ENCODE measurements around the gene CSRP1. TPM values are rescaled to one million over a fixed set of nuclear protein-coding genes. Genes with fewer than 3 reads are reported as not detected.

The CSRP1 gene
- total RNA-seq, 2 experiments from 2014 or later: 55.3 to 56.2 TPM

- TF ChIP-seq CTCF (IDR thresholded peaks at IDR 0.05): no peak
- H3K36me3 Mint-ChIP-seq (ENCODE audit: low read depth): no peaks in the 10 kb centered on the region
- ATAC-seq: no peak
- ChIA-PET POLR2A (no interaction called here), CTCF (interaction anchor here (1.0 to 5.3 kb wide), 5 partner anchors 12 to 76 kb away, joined by 3 to 76 read pairs (median 30); partner anchors contain the start of gene PHLDA3)
- DNase-seq: no peak
- H3K27ac Mint-ChIP-seq: no peak overlapping the region
- H3K4me1 Mint-ChIP-seq (ENCODE audit: low read depth): peaks cover 6% of the 10 kb centered on the region
- intact Hi-C loops (cut with micrococcal nuclease): no loop called here
- no peaks in the 10 kb centered on the region for H3K9me3 Mint-ChIP-seq
- H3K27me3 Mint-ChIP-seq: peaks cover 19% of the 10 kb centered on the region
- no peak overlapping the region for H3K4me3 Mint-ChIP-seq
Observed at GRCh38 chr1:201436969-201437368, 70.0 kb downstream of the CSRP1 start.

GRCh38 chr1:201436393-201436792 is 70.5 kb downstream of the CSRP1 start:
- ChIA-PET POLR2A (interaction anchor here (0.9 kb wide), 1 partner anchor 74 kb away, joined by 3 read pairs; no protein-coding TSS in a partner anchor), CTCF (interaction anchor here (0.7 to 5.3 kb wide), 14 partner anchors 12 to 260 kb away, joined by 3 to 76 read pairs (median 5); partner anchors contain the start of gene PHLDA3)
- peaks cover 17% of the 10 kb centered on the region for H3K27me3 Mint-ChIP-seq
- H3K4me1 Mint-ChIP-seq (ENCODE audit: low read depth): peaks cover 6% of the 10 kb centered on the region
- no peaks in the 10 kb centered on the region for H3K9me3 Mint-ChIP-seq
- no peak for ATAC-seq
- no peak overlapping the region for H3K4me3 Mint-ChIP-seq
- no peak overlapping the region for H3K27ac Mint-ChIP-seq
- intact Hi-C loops (cut with micrococcal nuclease): no loop called here
- no peak for DNase-seq
- no peaks in the 10 kb centered on the region for H3K36me3 Mint-ChIP-seq (ENCODE audit: low read depth)
- no peak for TF ChIP-seq CTCF (IDR thresholded peaks at IDR 0.05)

GRCh38 chr1:201434266-201434665 is 72.7 kb downstream of the CSRP1 start:
- Mint-ChIP-seq H3K27me3 (peaks cover 19% of the 10 kb centered on the region), H3K27ac (no peak overlapping the region), H3K36me3 (ENCODE audit: low read depth) (no peaks in the 10 kb centered on the region), H3K9me3 (no peaks in the 10 kb centered on the region), H3K4me3 (no peak overlapping the region), H3K4me1 (ENCODE audit: low read depth) (peaks cover 6% of the 10 kb centered on the region)
- TF ChIP-seq CTCF (IDR thresholded peaks at IDR 0.05): no peak
- DNase-seq (no peak), ATAC-seq (no peak)
- POLR2A ChIA-PET: no interaction called here
- intact Hi-C loops (cut with micrococcal nuclease): no loop called here
- CTCF ChIA-PET: interaction anchor here (0.9 to 5.3 kb wide), 3 partner anchors 15 to 363 kb away, joined by 3 to 76 read pairs (median 3); no protein-coding TSS in a partner anchor

- Mint-ChIP-seq H3K9me3 (no peaks in the 10 kb centered on the region), H3K36me3 (ENCODE audit: low read depth) (no peaks in the 10 kb centered on the region), H3K4me1 (ENCODE audit: low read depth) (peaks cover 6% of the 10 kb centered on the region), H3K4me3 (no peak overlapping the region), H3K27ac (no peak overlapping the region), H3K27me3 (peaks cover 19% of the 10 kb centered on the region)
- no peak for TF ChIP-seq CTCF (IDR thresholded peaks at IDR 0.05)
- intact Hi-C loops (cut with micrococcal nuclease): no loop called here
- DNase-seq (no peak), ATAC-seq (no peak)
- ChIA-PET POLR2A (no interaction called here), CTCF (interaction anchor here (0.9 to 5.3 kb wide), 5 partner anchors 15 to 363 kb away, joined by 3 to 76 read pairs (median 6); no protein-coding TSS in a partner anchor)
Observed at GRCh38 chr1:201433609-201434008, 73.3 kb downstream of the CSRP1 start.

Other genes with a start within 250 kb of the CSRP1 start
- gene PKP1, start 223.6 kb downstream of the CSRP1 start, total RNA-seq: not detected
- not detected for gene TNNT2, start 129.4 kb downstream of the CSRP1 start, total RNA-seq
- not detected for gene LAD1, start 107.8 kb downstream of the CSRP1 start, total RNA-seq
- gene TNNI1, start 85.4 kb downstream of the CSRP1 start, total RNA-seq: not detected
- gene PHLDA3, start 37.9 kb downstream of the CSRP1 start, total RNA-seq: 1 to 10 TPM; 6.2 to 7.9 TPM
- gene NAV1, start 32.0 kb upstream of the CSRP1 start, total RNA-seq: 1 to 10 TPM; 1.6 to 2.1 TPM